Testis (tissue), 2 donors: ENCODE data around the gene GRIK4.

Experiments
- POLR2A ChIP-seq: fragments of 450-650 bp; IDR thresholded peaks from one replicate; pipeline ENCODE4 v1.6.1; 2017; ENCODE audit warnings: antibody characterized with exemption, mild to moderate bottlenecking, moderate library complexity
- TF ChIP-seq, protein P1 (sequence below), 3 experiments: fragments of 450-650 bp in 2 of 3; fragments of 200-600 bp in 1 of 3; sonication (generic) in 1 of 3; IDR thresholded peaks; one replicate each; pipeline ENCODE4 v1.5.1; 2016 to 2019; ENCODE audit warnings: antibody characterized with exemption in 3 of 3, mild to moderate bottlenecking in 2 of 3, moderate library complexity in 1 of 3

DNA sequence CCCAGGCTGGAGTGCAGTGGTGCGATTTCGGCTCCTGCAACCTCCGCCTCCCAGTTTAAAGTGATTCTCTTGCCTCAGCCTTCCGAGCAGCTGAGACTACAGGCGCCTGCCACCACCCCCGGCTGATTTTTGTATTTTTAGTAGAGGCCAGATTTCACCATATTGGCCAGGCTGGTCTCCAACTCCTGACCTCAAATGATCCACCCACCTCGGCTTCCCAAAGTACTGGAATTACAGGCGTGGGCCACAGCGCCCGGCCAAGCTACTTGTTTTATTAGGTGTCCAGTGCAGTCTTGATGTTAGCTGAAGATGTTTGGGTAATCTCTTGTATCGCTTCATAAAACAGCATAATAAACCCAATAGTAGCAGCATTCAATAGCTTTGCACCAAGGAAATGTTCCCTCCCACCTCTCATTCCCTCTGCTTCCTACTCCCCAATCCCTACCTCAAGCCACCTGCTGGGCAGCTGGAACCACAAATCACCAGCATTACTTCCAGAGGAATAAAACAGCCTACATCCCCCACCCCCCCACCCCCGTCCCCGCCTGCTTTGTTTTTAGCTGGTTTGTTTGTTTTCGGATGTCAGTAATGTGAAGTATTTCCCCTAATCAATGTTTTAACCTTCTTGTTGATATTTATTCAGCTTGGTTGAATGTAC, 11.0 kb upstream of the GRIK4 start:
- no peak for TF ChIP-seq POLR2A
- TF ChIP-seq, protein P1, sequence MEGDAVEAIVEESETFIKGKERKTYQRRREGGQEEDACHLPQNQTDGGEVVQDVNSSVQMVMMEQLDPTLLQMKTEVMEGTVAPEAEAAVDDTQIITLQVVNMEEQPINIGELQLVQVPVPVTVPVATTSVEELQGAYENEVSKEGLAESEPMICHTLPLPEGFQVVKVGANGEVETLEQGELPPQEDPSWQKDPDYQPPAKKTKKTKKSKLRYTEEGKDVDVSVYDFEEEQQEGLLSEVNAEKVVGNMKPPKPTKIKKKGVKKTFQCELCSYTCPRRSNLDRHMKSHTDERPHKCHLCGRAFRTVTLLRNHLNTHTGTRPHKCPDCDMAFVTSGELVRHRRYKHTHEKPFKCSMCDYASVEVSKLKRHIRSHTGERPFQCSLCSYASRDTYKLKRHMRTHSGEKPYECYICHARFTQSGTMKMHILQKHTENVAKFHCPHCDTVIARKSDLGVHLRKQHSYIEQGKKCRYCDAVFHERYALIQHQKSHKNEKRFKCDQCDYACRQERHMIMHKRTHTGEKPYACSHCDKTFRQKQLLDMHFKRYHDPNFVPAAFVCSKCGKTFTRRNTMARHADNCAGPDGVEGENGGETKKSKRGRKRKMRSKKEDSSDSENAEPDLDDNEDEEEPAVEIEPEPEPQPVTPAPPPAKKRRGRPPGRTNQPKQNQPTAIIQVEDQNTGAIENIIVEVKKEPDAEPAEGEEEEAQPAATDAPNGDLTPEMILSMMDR (IDR thresholded peaks at IDR 0.05) = no peak
